HepG2 (cell line): ENCODE measurements around the gene ENPP7. TPM values are rescaled to one million over a fixed set of nuclear protein-coding genes. Genes with fewer than 3 reads are reported as not detected.
"Not testable (repeated sequence)": the region's sequence is repeated elsewhere in the genome, so short reads cannot be mapped to it uniquely, and the experiment has no call there.

ENCODE experiments used
- ATAC-seq: fragments of 200-7000 bp; cut with Tn5 transposase; 3 replicates; pipeline ENCODE4 v1.9.1; 2020; ENCODE audit warnings: mild to moderate bottlenecking, moderate library complexity
- BruUV-seq: library from RNA; stranded (reverse); fragments of 400-500 nt; replicated peaks from 2 replicates; lab custom pipeline; 2021; lab: Mats Ljungman, UMichigan
- CTCF ChIA-PET: fragments of 300-600 bp; formaldehyde crosslinking; extraction: SDS; loops from one replicate; lab custom pipeline; 2021; ENCODE audit warnings: low total read pairs, inconsistent platforms, low intra/inter-chr PET ratio; lab: Yijun Ruan, JAX
- POLR2A ChIA-PET: fragments of 350-600 bp; sonication (Branson Sonifier 250); formaldehyde crosslinking; loops from one replicate; lab custom pipeline; 2020; ENCODE audit warnings: antibody characterized with exemption, inconsistent platforms; lab: Yijun Ruan, JAX
- DNase-seq: peaks from one replicate; pipeline ENCODE4 v3.0.0-alpha.2; 2015; ENCODE audit warnings: low spot score
- FAIRE-seq: peaks from 3 replicates; lab custom pipeline; 2011; peaks lifted over from hg19 to GRCh38; lab: Jason Lieb, UNC
- H2AFZ ChIP-seq: one replicate; pipeline ENCODE4 v1.6.1; 2011; ENCODE audit warnings: low read length, inconsistent platforms
- H3K27ac ChIP-seq: fragments of 300-600 bp; 3 replicates; pipeline ENCODE4 v1.8.0; 2011; ENCODE audit warnings: mixed run types, mild to moderate bottlenecking, mixed read lengths, low read length, inconsistent platforms; ENCODE audit not compliant: insufficient read depth; ENCODE audit errors: extremely low read length
- H3K27me3 ChIP-seq, 2 experiments: fragments of 200-600 bp in 1 of 2; 2 replicates in 1 of 2; 3 replicates in 1 of 2; pipeline versions ENCODE4 v1.6.0 to v1.8.0; 2011; ENCODE audit warnings: low read length in 2 of 2, mild to moderate bottlenecking in 2 of 2, moderate library complexity in 2 of 2, inconsistent platforms in 1 of 2; ENCODE audit not compliant: insufficient read depth in 2 of 2, control insufficient read depth in 1 of 2
- H3K36me3 ChIP-seq, 2 experiments: fragments of 200-600 bp in 1 of 2; replicated peaks in 1 of 2; 2 replicates in 1 of 2; 3 replicates in 1 of 2; pipeline versions ENCODE4 v1.5.1 to v1.8.0; 2011; ENCODE audit warnings: low read length in 2 of 2, inconsistent platforms in 1 of 2; ENCODE audit not compliant: insufficient read depth in 2 of 2, control insufficient read depth in 1 of 2
- H3K4me1 ChIP-seq: 2 replicates; pipeline ENCODE4 v1.5.1; 2012; ENCODE audit warnings: low read length, inconsistent platforms; ENCODE audit not compliant: insufficient read depth
- H3K4me2 ChIP-seq: 2 replicates; pipeline ENCODE4 v1.6.0; 2011; ENCODE audit warnings: low read depth, low read length, inconsistent platforms
- H3K4me3 ChIP-seq, 3 experiments: fragments of 200-600 bp in 1 of 3; sonication (generic), shearing (Covaris generic) in 1 of 3; replicated peaks in 1 of 3; 2 replicates each; pipeline ENCODE4 v1.5.1; 2011 to 2016; ENCODE audit warnings: low read length in 3 of 3, inconsistent platforms in 2 of 3, low read depth in 2 of 3, mild to moderate bottlenecking in 2 of 3, control low read depth in 1 of 3, mixed read lengths in 1 of 3; ENCODE audit not compliant: insufficient read depth in 1 of 3
- H3K79me2 ChIP-seq: one replicate; pipeline ENCODE4 v1.6.1; 2011; ENCODE audit warnings: low read length, inconsistent platforms; ENCODE audit not compliant: insufficient read depth
- H3K9ac ChIP-seq: 2 replicates; pipeline ENCODE4 v1.6.0; 2011; ENCODE audit warnings: mild to moderate bottlenecking, low read depth, low read length, inconsistent platforms; ENCODE audit not compliant: insufficient read depth
- H3K9me3 ChIP-seq: 2 replicates; pipeline ENCODE4 v1.5.1; 2012; ENCODE audit warnings: mild to moderate bottlenecking, low read length
- H4K20me1 ChIP-seq: 2 replicates; pipeline ENCODE4 v1.6.0; 2011; ENCODE audit warnings: inconsistent platforms, mild to moderate bottlenecking, low read length, moderate library complexity; ENCODE audit not compliant: insufficient read depth
- RBFOX2 ChIP-seq: fragments of 200-400 bp; formaldehyde crosslinking; IDR thresholded peaks from 2 replicates; pipeline ENCODE4 v1.6.1; 2017; ENCODE audit warnings: low read depth, mild to moderate bottlenecking, low read length
- RNF2 ChIP-seq: fragments of 450-650 bp; conservative IDR thresholded peaks from 2 replicates; pipeline ENCODE4 v1.6.1; 2016; ENCODE audit warnings: low read depth
- SKI ChIP-seq: fragments of 450-650 bp; IDR thresholded peaks from one replicate; pipeline ENCODE4 v1.6.1; 2018; ENCODE audit warnings: mild to moderate bottlenecking; ENCODE audit not compliant: partially characterized antibody
- ZNF121 ChIP-seq: sonication (generic); formaldehyde crosslinking; IDR thresholded peaks from 2 replicates; pipeline ENCODE4 v1.5.0; 2020; ENCODE audit warnings: mild to moderate bottlenecking, missing genetic modification reagents
- ZNF562 ChIP-seq: sonication (generic); formaldehyde crosslinking; IDR thresholded peaks from 2 replicates; pipeline ENCODE4 v1.8.0; 2022; ENCODE audit warnings: missing genetic modification reagents, borderline replicate concordance
- ZNF563 ChIP-seq: sonication (generic); formaldehyde crosslinking; IDR thresholded peaks from 2 replicates; pipeline ENCODE4 v1.8.0; 2022; ENCODE audit warnings: mild to moderate bottlenecking, moderate library complexity, missing genetic modification reagents
- ZNF878 ChIP-seq: sonication (generic); formaldehyde crosslinking; IDR thresholded peaks from 2 replicates; pipeline ENCODE4 v1.8.1; 2023; ENCODE audit warnings: mild to moderate bottlenecking, missing genetic modification reagents, moderate library complexity
- WGBS: methylation state at CpG from one replicate; pipeline ENCODE4 v1.1.6; 2017; ENCODE audit warnings: low lambda C conversion rate; 5-methylcytosine and 5-hydroxymethylcytosine counted together
- in situ Hi-C: cut with HindIII; loops from 2 replicates; pipeline ENCODE4 v1.10.0; 2017; ENCODE audit warnings: low pct_unique_long_range_greater_than_20kb; ENCODE audit not compliant: extremely low pct_ligation_motif_present
- intact Hi-C: fragments of 100-400 bp; cut with micrococcal nuclease; formaldehyde crosslinking; loops from one replicate; pipeline ENCODE4 v1.10.0; 2022; ENCODE audit not compliant: unreplicated experiment
- polyA plus RNA-seq, 8 experiments: library from polyadenylated mRNA; depleted of rRNA in 3 of 8; stranded (reverse) in 7 of 8; unstranded in 1 of 8; fragments of >200 nt; fragmentation: Illumina TruSeq in 4 of 8; extraction: Trizol in 4 of 8; gene quantifications; 2 replicates each; pipeline versions ENCODE4 v1.2.1 to v1.2.3, GENCODE V29; 2011 to 2016; ENCODE audit warnings: low read depth in 4 of 8, missing spikeins in 1 of 8, mixed read lengths in 1 of 8; ENCODE audit not compliant: insufficient read depth in 1 of 8
- total RNA-seq, 5 experiments: library from RNA; depleted of rRNA; stranded (reverse); fragments of >200 nt; fragmentation: Illumina TruSeq; extraction: Trizol; gene quantifications; 2 replicates each; pipeline ENCODE4 v1.2.3, GENCODE V29; 2016; ENCODE audit warnings: low read depth in 1 of 5
- TF ChIP-seq, protein P1 (sequence below): IDR thresholded peaks from 2 replicates; pipeline ENCODE4 v1.6.1; 2012; ENCODE audit warnings: low read length, improper control_type of control experiment

Gene ENPP7
- total and polyA plus RNA-seq, 2 of the 13 experiments (the other 11 are each of a cell fraction or from before 2014, with no cell fraction given): 1.1 to 2.2 TPM

- TF ChIP-seq RBFOX2 (no peak), RNF2 (no peak), ZNF562 (CRISPR knock-in tag) (no peak)
Observed at GRCh38 chr17:79769570-79770506, 39.1 kb downstream of the ENPP7 start (continued).

GRCh38 chr17:79771276-79771675 lies 40.5 kb downstream of the ENPP7 start:
- FAIRE-seq: no peak
- H2AFZ ChIP-seq: no peak overlapping the region
- BruUV-seq: no TSS peak
- H3K27ac ChIP-seq: no peak overlapping the region
- H3K4me1 ChIP-seq: peaks cover 47% of the 10 kb centered on the region
- DNase-seq: no peak
- H3K4me2 ChIP-seq: no peak overlapping the region
- peaks cover 6 to 34% of the 10 kb centered on the region in 2 experiments for H3K27me3 ChIP-seq
- CTCF ChIA-PET: no interaction called here
- TF ChIP-seq, protein P1, sequence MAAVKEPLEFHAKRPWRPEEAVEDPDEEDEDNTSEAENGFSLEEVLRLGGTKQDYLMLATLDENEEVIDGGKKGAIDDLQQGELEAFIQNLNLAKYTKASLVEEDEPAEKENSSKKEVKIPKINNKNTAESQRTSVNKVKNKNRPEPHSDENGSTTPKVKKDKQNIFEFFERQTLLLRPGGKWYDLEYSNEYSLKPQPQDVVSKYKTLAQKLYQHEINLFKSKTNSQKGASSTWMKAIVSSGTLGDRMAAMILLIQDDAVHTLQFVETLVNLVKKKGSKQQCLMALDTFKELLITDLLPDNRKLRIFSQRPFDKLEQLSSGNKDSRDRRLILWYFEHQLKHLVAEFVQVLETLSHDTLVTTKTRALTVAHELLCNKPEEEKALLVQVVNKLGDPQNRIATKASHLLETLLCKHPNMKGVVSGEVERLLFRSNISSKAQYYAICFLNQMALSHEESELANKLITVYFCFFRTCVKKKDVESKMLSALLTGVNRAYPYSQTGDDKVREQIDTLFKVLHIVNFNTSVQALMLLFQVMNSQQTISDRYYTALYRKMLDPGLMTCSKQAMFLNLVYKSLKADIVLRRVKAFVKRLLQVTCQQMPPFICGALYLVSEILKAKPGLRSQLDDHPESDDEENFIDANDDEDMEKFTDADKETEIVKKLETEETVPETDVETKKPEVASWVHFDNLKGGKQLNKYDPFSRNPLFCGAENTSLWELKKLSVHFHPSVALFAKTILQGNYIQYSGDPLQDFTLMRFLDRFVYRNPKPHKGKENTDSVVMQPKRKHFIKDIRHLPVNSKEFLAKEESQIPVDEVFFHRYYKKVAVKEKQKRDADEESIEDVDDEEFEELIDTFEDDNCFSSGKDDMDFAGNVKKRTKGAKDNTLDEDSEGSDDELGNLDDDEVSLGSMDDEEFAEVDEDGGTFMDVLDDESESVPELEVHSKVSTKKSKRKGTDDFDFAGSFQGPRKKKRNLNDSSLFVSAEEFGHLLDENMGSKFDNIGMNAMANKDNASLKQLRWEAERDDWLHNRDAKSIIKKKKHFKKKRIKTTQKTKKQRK: no peak
- peak; percentile 85 for TF ChIP-seq ZNF121 (CRISPR knock-in tag)
- TF ChIP-seq ZNF563 (CRISPR knock-in tag): 0 out of 2 replicates have a peak, but pooled peaks have one; percentile 24
- no peak for TF ChIP-seq SKI
- no peak for TF ChIP-seq ZNF878
- POLR2A ChIA-PET: no interaction called here
- in situ Hi-C loops (no loop called here), intact Hi-C loops (no loop called here)
- ATAC-seq: no peak
- no peaks in the 10 kb centered on the region for H3K36me3 ChIP-seq
- H3K79me2 ChIP-seq: no peaks in the 10 kb centered on the region
- no peak overlapping the region for H3K4me3 ChIP-seq
- H3K9me3 ChIP-seq: no peaks in the 10 kb centered on the region; the same call in 1 of the 2 replicates
- WGBS: 46% methylated on average over 6 of the region's 6 CpGs
- H4K20me1 ChIP-seq: no peaks in the 10 kb centered on the region
- H3K9ac ChIP-seq: no peak overlapping the region

DNA sequence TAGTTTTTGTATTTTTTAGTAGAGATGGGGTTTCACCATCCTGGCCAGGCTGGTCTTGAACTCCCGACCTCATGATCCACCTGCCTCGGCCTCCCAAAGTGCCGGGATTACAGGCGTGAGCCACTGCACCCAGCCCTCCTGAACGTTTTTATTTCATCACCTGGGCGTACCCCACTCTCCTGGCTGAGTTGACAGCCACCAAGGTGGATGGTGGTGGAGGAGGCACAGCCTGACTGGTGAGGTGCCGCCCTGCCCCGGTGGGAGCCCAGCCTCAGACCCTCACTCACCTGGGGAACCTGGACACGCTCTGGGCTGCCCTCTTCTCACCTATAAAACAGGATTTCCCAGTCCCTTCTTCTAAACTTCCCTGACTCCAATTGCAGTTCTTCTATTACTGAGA lies 42.0 kb downstream of the ENPP7 start:
- H4K20me1 ChIP-seq, H3K4me3 ChIP-seq, POLR2A ChIA-PET, DNase-seq, in situ Hi-C loops, H3K4me2 ChIP-seq, H3K27ac ChIP-seq, intact Hi-C loops, BruUV-seq, H2AFZ ChIP-seq, H3K79me2 ChIP-seq, H3K9ac ChIP-seq, H3K36me3 ChIP-seq, CTCF ChIA-PET, FAIRE-seq, H3K9me3 ChIP-seq, ATAC-seq: not testable (repeated sequence)
- Histone ChIP-seq H3K4me1 (peaks cover 59% of the 10 kb centered on the region), H3K27me3 (peaks cover 6 to 32% of the 10 kb centered on the region in 2 experiments; a peak in 4 of 5 replicates)
- 38% methylated on average over 9 of the region's 9 CpGs for WGBS
